HCT116 (cell line): ENCODE results near the gene RSPO4. TPM values are rescaled to one million over a fixed set of nuclear protein-coding genes. Genes with fewer than 3 reads are reported as not detected.
"Not testable (repeated sequence)": the region's sequence is repeated elsewhere in the genome, so short reads cannot be mapped to it uniquely, and the experiment has no call there.

Experiments used
- ATAC-seq: fragments of 200-7000 bp; cut with Tn5 transposase; 2 replicates; pipeline ENCODE4 v1.9.1; 2020; ENCODE audit warnings: mild to moderate bottlenecking, moderate library complexity
- BruUV-seq: library from RNA; stranded (reverse); fragments of 400-500 nt; replicated peaks from 2 replicates; lab custom pipeline; 2021; lab: Mats Ljungman, UMichigan
- CTCF ChIA-PET: fragments of 300-600 bp; sonication (Branson Sonifier 250); formaldehyde crosslinking; loops from one replicate; lab custom pipeline; 2021; ENCODE audit warnings: antibody characterized with exemption; lab: Charles Lee
- POLR2A ChIA-PET: fragments of 300-600, 350-600 bp; sonication (Branson Sonifier 250); formaldehyde crosslinking; loops from one replicate; lab custom pipeline; 2021; ENCODE audit warnings: antibody characterized with exemption; lab: Charles Lee
- RAD21 ChIA-PET, 2 experiments: fragments of 300-600 bp; sonication (Branson Sonifier 250); formaldehyde crosslinking; loops; one replicate each; lab custom pipeline; 2023; ENCODE audit warnings: low total read pairs in 2 of 2; ENCODE audit not compliant: uncharacterized antibody in 2 of 2, unreplicated experiment in 2 of 2, low non-redundant PET in 1 of 2; lab: Charles Lee
- DNase-seq: peaks from one replicate; pipeline ENCODE4 v3.0.0-alpha.2; 2010; ENCODE audit warnings: low read depth, low spot score
- H2AFZ ChIP-seq: fragments of 200-600 bp; shearing (Covaris generic), sonication (generic); 2 replicates; pipeline ENCODE4 v1.6.1; 2017; ENCODE audit warnings: low read depth, mixed run types, mixed read lengths, antibody characterized with exemption, low read length; ENCODE audit not compliant: poor library complexity, severe bottlenecking
- H3K27ac ChIP-seq: 2 replicates; pipeline ENCODE4 v1.5.1; 2012; ENCODE audit warnings: low read depth, low read length
- H3K27me3 ChIP-seq: fragments of 200-600 bp; sonication (generic); 2 replicates; pipeline ENCODE4 v1.6.1; 2016; ENCODE audit warnings: mixed run types, low read length, mixed read lengths; ENCODE audit not compliant: insufficient read depth
- H3K36me3 ChIP-seq, 2 experiments: fragments of 200-500 bp in 1 of 2; fragments of 200-600 bp in 1 of 2; sonication (Bioruptor generic) in 1 of 2; sonication (generic) in 1 of 2; 2 replicates each; pipeline versions ENCODE4 v1.5.1 to v1.6.1; 2014 to 2016; ENCODE audit warnings: low read length in 2 of 2, inconsistent platforms in 1 of 2, mixed read lengths in 1 of 2, mixed run types in 1 of 2; ENCODE audit not compliant: insufficient read depth in 2 of 2, control insufficient read depth in 1 of 2
- H3K4me1 ChIP-seq, 2 experiments: fragments of 200-600 bp in 1 of 2; sonication (generic) in 1 of 2; 2 replicates each; pipeline versions ENCODE4 v1.5.1 to v1.6.1; 2012 to 2017; ENCODE audit warnings: low read length in 2 of 2, inconsistent platforms in 1 of 2, mild to moderate bottlenecking in 1 of 2, mixed read lengths in 1 of 2, mixed run types in 1 of 2, moderate library complexity in 1 of 2; ENCODE audit not compliant: insufficient read depth in 2 of 2, control insufficient read depth in 1 of 2
- H3K4me2 ChIP-seq: fragments of 200-600 bp; sonication (generic); 2 replicates; pipeline ENCODE4 v1.6.1; 2017; ENCODE audit warnings: mixed run types, low read length, mixed read lengths
- H3K4me3 ChIP-seq, 2 experiments: fragments of 200-600 bp in 1 of 2; sonication (generic) in 1 of 2; replicated peaks in 1 of 2; 2 replicates each; pipeline ENCODE4 v1.5.1; 2011 to 2016; ENCODE audit warnings: low read length in 2 of 2, control low read depth in 1 of 2, low read depth in 1 of 2, mild to moderate bottlenecking in 1 of 2, mixed read lengths in 1 of 2, mixed run types in 1 of 2
- H3K79me2 ChIP-seq: fragments of 200-600 bp; sonication (generic); 2 replicates; pipeline ENCODE4 v1.6.1; 2017; ENCODE audit warnings: mild to moderate bottlenecking, mixed run types, low read length, moderate library complexity, mixed read lengths; ENCODE audit not compliant: insufficient read depth
- H3K9ac ChIP-seq: fragments of 200-600 bp; sonication (generic); 2 replicates; pipeline ENCODE4 v1.6.1; 2016; ENCODE audit warnings: low read length, mixed read lengths
- H3K9me2 ChIP-seq: fragments of 200-600 bp; sonication (generic), shearing (Covaris generic); 2 replicates; pipeline ENCODE4 v1.6.1; 2017; ENCODE audit warnings: mixed run types, mild to moderate bottlenecking, moderate library complexity; ENCODE audit not compliant: insufficient read depth
- H3K9me3 ChIP-seq, 2 experiments: fragments of 200-500 bp in 1 of 2; fragments of 200-600 bp in 1 of 2; sonication (Bioruptor generic) in 1 of 2; sonication (generic) in 1 of 2; 2 replicates each; pipeline ENCODE4 v1.6.1; 2014 to 2017; ENCODE audit warnings: low read length in 2 of 2, mixed read lengths in 2 of 2, inconsistent platforms in 1 of 2, low read depth in 1 of 2, mild to moderate bottlenecking in 1 of 2, mixed run types in 1 of 2, moderate library complexity in 1 of 2; ENCODE audit not compliant: control insufficient read depth in 1 of 2, insufficient read depth in 1 of 2
- H4K20me1 ChIP-seq: fragments of 200-600 bp; sonication (generic), shearing (Covaris generic); 2 replicates; pipeline ENCODE4 v1.6.1; 2017; ENCODE audit warnings: mixed run types, mild to moderate bottlenecking, moderate library complexity; ENCODE audit not compliant: insufficient read depth
- CEBPB ChIP-seq: IDR thresholded peaks from 2 replicates; pipeline ENCODE4 v1.6.1; 2012; ENCODE audit warnings: low read depth
- EGR1 ChIP-seq: IDR thresholded peaks from 2 replicates; pipeline ENCODE4 v1.6.1; 2012; ENCODE audit warnings: low read depth
- TCF7L2 ChIP-seq: IDR thresholded peaks from 2 replicates; pipeline ENCODE4 v1.7.0; 2011; ENCODE audit warnings: borderline replicate concordance, inconsistent platforms; ENCODE audit not compliant: insufficient read depth, insufficient read length; ENCODE audit errors: extremely low read depth
- YY1 ChIP-seq: IDR thresholded peaks from 2 replicates; pipeline ENCODE4 v1.6.1; 2011; ENCODE audit warnings: low read length, low read depth, moderate library complexity, mild to moderate bottlenecking; ENCODE audit not compliant: insufficient replicate concordance; ENCODE audit errors: extremely low read depth
- intact Hi-C: fragments of 100-400 bp; cut with micrococcal nuclease; formaldehyde crosslinking; loops from 2 replicates; pipeline ENCODE4 v1.10.0; 2022
- total RNA-seq: library from RNA; stranded (reverse); gene quantifications from one replicate; pipeline ENCODE4 v1.2.1, GENCODE V29; 2021; ENCODE audit not compliant: unreplicated experiment
- TF ChIP-seq, protein P1 (sequence below), 3 experiments: fragments of 200-600 bp in 1 of 3; sonication (generic) in 1 of 3; IDR thresholded peaks in 2 of 3; conservative IDR thresholded peaks in 1 of 3; 2 replicates each; pipeline ENCODE4 v1.5.1; 2012 to 2017; ENCODE audit warnings: low read depth in 2 of 3, low read length in 2 of 3, antibody characterized with exemption in 1 of 3, borderline replicate concordance in 1 of 3, control low read depth in 1 of 3, mild to moderate bottlenecking in 1 of 3, mixed read lengths in 1 of 3, mixed run types in 1 of 3, moderate library complexity in 1 of 3; ENCODE audit not compliant: insufficient read depth in 1 of 3
- TF ChIP-seq, protein P2 (sequence below): IDR thresholded peaks from 2 replicates; pipeline ENCODE4 v1.6.1; 2011; ENCODE audit warnings: mild to moderate bottlenecking, low read length, moderate library complexity; ENCODE audit not compliant: insufficient replicate concordance; ENCODE audit errors: extremely low read depth
- TF ChIP-seq, protein P3 (sequence below): IDR thresholded peaks from 2 replicates; pipeline ENCODE4 v1.6.1; 2012
- TF ChIP-seq, protein P4 (sequence below): IDR thresholded peaks from 2 replicates; pipeline ENCODE4 v1.6.1; 2012; ENCODE audit warnings: low read depth
- TF ChIP-seq, protein P5 (sequence below): IDR thresholded peaks from 2 replicates; pipeline ENCODE4 v1.6.1; 2012

RSPO4 gene
- total RNA-seq, 1 experiment from 2014 or later = 0.84 TPM

DNA sequence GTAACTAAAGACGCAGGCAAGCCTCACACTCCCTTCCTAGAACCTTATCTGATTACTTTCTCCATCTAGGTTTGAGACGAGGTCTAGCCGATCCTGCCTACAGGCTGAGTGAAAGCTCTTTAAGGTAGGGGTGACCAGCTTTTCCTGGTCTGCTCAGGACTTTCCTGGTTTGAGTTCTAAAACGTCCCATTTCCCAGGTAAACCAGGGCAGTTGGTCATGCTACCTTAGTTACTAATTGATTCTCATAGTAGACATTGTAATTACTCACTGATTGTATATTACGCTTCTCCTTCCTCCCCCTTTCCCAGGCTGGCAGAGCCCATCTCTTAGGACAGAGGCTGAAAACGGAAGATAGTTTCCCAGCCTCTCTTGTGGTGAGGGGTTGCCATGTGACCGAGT, 27.9 kb upstream of the RSPO4 start (continued):
- TF ChIP-seq, protein P1, sequence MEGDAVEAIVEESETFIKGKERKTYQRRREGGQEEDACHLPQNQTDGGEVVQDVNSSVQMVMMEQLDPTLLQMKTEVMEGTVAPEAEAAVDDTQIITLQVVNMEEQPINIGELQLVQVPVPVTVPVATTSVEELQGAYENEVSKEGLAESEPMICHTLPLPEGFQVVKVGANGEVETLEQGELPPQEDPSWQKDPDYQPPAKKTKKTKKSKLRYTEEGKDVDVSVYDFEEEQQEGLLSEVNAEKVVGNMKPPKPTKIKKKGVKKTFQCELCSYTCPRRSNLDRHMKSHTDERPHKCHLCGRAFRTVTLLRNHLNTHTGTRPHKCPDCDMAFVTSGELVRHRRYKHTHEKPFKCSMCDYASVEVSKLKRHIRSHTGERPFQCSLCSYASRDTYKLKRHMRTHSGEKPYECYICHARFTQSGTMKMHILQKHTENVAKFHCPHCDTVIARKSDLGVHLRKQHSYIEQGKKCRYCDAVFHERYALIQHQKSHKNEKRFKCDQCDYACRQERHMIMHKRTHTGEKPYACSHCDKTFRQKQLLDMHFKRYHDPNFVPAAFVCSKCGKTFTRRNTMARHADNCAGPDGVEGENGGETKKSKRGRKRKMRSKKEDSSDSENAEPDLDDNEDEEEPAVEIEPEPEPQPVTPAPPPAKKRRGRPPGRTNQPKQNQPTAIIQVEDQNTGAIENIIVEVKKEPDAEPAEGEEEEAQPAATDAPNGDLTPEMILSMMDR (IDR thresholded peaks at IDR 0.05 in 2 of 3, conservative IDR thresholded peaks at IDR 0.05 in 1 of 3; ENCODE audit: borderline replicate concordance in 1 of 3, insufficient read depth in 1 of 3, low read depth in 2 of 3, low read length in 2 of 3) = no peak

DNA sequence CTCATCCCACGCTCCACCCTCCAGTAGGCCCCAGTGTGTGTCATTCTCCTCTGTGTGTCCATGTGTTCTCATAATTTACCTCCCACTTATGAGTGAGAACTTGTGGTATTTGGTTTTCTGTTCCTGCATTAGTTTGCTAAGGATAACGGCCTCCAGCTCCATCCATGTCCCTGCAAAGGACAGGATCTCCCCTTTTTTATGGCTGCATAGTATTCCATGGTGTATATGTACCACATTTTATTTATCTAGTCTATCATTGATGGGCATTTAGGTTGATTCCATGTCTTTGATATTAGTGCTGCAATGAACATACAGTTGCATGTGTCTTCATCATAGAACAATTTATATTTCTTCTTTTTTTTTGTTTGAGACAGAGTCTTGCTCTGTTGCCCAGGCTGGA, 24.1 kb upstream of the RSPO4 start:
- H3K4me3 ChIP-seq, CTCF ChIA-PET, H3K9me2 ChIP-seq, H3K36me3 ChIP-seq, H2AFZ ChIP-seq, H3K27me3 ChIP-seq, intact Hi-C loops, H3K27ac ChIP-seq, H4K20me1 ChIP-seq, H3K9me3 ChIP-seq, H3K9ac ChIP-seq, DNase-seq, H3K4me1 ChIP-seq, BruUV-seq, POLR2A ChIA-PET, H3K4me2 ChIP-seq, H3K79me2 ChIP-seq, ATAC-seq, RAD21 ChIA-PET: not testable (repeated sequence)

DNA sequence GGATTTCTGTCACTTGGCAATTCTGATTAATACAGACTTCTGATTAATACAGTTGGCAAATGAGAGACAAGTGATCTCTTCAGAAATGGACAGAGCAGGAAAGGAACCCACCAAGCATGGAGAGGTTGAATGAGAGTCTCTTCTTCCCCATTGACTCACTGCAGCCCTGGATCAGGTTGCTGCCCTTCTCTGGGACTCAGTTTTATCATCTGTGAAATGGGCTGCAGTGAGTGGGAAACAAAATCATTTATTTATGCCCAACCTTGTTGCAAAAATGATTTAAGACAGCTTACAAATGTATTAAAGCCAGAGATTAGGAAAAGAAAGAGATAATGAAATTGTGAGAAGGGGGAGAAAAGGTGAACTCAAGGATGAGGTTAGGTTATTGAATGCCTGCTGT, 20.8 kb upstream of the RSPO4 start:
- no peaks in the 10 kb centered on the region for H3K79me2 ChIP-seq
- no peak overlapping the region for H3K4me2 ChIP-seq
- H3K4me1 ChIP-seq = no peaks in the 10 kb centered on the region
- H3K27ac ChIP-seq = no peak overlapping the region
- CTCF ChIA-PET = no interaction called here
- POLR2A ChIA-PET = no interaction called here
- H2AFZ ChIP-seq = no peak overlapping the region
- H3K9me3 ChIP-seq = no peaks in the 10 kb centered on the region
- H4K20me1 ChIP-seq = no peaks in the 10 kb centered on the region
- H3K9ac ChIP-seq = no peak overlapping the region
- ATAC-seq = no peak
- DNase-seq = no peak
- no peaks in the 10 kb centered on the region for H3K9me2 ChIP-seq
- BruUV-seq = no TSS peak
- intact Hi-C loops = no loop called here
- peaks cover 6% of the 10 kb centered on the region; the same call in 1 of the 2 replicates for H3K27me3 ChIP-seq
- H3K36me3 ChIP-seq = no peaks in the 10 kb centered on the region
- H3K4me3 ChIP-seq = no peak overlapping the region
- RAD21 ChIA-PET = no interaction called here
- TF ChIP-seq, protein P2, sequence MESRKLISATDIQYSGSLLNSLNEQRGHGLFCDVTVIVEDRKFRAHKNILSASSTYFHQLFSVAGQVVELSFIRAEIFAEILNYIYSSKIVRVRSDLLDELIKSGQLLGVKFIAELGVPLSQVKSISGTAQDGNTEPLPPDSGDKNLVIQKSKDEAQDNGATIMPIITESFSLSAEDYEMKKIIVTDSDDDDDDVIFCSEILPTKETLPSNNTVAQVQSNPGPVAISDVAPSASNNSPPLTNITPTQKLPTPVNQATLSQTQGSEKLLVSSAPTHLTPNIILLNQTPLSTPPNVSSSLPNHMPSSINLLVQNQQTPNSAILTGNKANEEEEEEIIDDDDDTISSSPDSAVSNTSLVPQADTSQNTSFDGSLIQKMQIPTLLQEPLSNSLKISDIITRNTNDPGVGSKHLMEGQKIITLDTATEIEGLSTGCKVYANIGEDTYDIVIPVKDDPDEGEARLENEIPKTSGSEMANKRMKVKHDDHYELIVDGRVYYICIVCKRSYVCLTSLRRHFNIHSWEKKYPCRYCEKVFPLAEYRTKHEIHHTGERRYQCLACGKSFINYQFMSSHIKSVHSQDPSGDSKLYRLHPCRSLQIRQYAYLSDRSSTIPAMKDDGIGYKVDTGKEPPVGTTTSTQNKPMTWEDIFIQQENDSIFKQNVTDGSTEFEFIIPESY = no peak
- TF ChIP-seq, protein P3, sequence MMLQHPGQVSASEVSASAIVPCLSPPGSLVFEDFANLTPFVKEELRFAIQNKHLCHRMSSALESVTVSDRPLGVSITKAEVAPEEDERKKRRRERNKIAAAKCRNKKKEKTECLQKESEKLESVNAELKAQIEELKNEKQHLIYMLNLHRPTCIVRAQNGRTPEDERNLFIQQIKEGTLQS = no peak
- TF ChIP-seq, protein P4, sequence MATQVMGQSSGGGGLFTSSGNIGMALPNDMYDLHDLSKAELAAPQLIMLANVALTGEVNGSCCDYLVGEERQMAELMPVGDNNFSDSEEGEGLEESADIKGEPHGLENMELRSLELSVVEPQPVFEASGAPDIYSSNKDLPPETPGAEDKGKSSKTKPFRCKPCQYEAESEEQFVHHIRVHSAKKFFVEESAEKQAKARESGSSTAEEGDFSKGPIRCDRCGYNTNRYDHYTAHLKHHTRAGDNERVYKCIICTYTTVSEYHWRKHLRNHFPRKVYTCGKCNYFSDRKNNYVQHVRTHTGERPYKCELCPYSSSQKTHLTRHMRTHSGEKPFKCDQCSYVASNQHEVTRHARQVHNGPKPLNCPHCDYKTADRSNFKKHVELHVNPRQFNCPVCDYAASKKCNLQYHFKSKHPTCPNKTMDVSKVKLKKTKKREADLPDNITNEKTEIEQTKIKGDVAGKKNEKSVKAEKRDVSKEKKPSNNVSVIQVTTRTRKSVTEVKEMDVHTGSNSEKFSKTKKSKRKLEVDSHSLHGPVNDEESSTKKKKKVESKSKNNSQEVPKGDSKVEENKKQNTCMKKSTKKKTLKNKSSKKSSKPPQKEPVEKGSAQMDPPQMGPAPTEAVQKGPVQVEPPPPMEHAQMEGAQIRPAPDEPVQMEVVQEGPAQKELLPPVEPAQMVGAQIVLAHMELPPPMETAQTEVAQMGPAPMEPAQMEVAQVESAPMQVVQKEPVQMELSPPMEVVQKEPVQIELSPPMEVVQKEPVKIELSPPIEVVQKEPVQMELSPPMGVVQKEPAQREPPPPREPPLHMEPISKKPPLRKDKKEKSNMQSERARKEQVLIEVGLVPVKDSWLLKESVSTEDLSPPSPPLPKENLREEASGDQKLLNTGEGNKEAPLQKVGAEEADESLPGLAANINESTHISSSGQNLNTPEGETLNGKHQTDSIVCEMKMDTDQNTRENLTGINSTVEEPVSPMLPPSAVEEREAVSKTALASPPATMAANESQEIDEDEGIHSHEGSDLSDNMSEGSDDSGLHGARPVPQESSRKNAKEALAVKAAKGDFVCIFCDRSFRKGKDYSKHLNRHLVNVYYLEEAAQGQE = no peak
- TF ChIP-seq, protein P5, sequence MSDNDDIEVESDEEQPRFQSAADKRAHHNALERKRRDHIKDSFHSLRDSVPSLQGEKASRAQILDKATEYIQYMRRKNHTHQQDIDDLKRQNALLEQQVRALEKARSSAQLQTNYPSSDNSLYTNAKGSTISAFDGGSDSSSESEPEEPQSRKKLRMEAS = no peak
- TF ChIP-seq YY1 = no peak
- no peak for TF ChIP-seq CEBPB
- no peak for TF ChIP-seq TCF7L2
- TF ChIP-seq EGR1 = no peak
